ENCODE results near the gene TMEM163. TPM values are rescaled to one million over a fixed set of nuclear protein-coding genes. Genes with fewer than 3 reads are reported as not detected.
"Not testable (repeated sequence)": the region's sequence is repeated elsewhere in the genome, so short reads cannot be mapped to it uniquely, and the experiment has no call there.

Gene TMEM163
- total and polyA plus RNA-seq, 3 experiments from 2014 or later: 0.45 TPM; not detected in 2

DNA sequence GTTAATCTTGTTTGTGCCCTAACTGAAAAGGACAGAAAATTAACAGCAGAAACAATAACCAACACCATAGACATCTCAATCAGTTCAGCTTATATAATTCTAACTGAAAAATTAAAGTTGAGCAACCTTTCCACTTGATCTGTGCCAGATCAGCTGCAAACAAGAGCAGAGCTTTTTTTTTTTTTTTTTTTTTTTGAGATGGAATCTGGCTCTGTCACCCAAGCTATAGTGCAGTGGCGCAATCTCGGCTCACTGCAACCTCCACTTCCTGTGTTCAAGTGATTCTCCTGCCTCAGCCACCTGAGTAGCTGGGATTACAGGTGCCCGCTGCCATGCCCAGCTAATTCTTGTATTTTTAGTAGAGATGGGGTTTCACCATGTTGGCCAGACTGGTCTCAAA is 103.3 kb downstream of the TMEM163 start:
- H3K9me3 ChIP-seq (ENCODE audit: low read length); H3K27ac ChIP-seq (ENCODE audit: low read depth, low read length); H3K4me1 ChIP-seq (ENCODE audit: insufficient read depth, low read length); DNase-seq; H3K4me3 Mint-ChIP-seq; H3K4me1 Mint-ChIP-seq; H3K27ac Mint-ChIP-seq; H3K27me3 Mint-ChIP-seq; H3K36me3 ChIP-seq (ENCODE audit: insufficient read depth, low read length); POLR2A ChIA-PET; H3K4me3 ChIP-seq (ENCODE audit: low read length); H3K27me3 ChIP-seq (ENCODE audit: insufficient read depth, low read length, poor library complexity, severe bottlenecking): not testable (repeated sequence)
- CTCF ChIA-PET: interaction anchor here (1.0 kb wide), 1 partner anchor 12 kb away, joined by 3 read pairs; no protein-coding TSS in a partner anchor
- Mint-ChIP-seq H3K9me3 (peaks cover 32 to 39% (median 37%) of the 10 kb centered on the region in 5 donors), H3K36me3 (peaks cover 0 to 47% (median 5%) of the 10 kb centered on the region in 3 donors)

GRCh38 chr2:134611316-134611715 is 107.5 kb downstream of the TMEM163 start:
- H3K36me3 Mint-ChIP-seq: peaks cover 0 to 33% (median 5%) of the 10 kb centered on the region in 3 donors
- H3K4me3 ChIP-seq (ENCODE audit: low read length): no peak overlapping the region
- no peak overlapping the region for H3K4me3 Mint-ChIP-seq
- no peaks in the 10 kb centered on the region for H3K9me3 ChIP-seq (ENCODE audit: low read length)
- no peaks in the 10 kb centered on the region for H3K27me3 ChIP-seq (ENCODE audit: insufficient read depth, low read length, poor library complexity, severe bottlenecking)
- ChIA-PET CTCF (no interaction called here), POLR2A (no interaction called here)
- H3K9me3 Mint-ChIP-seq: peaks cover 20 to 28% (median 22%) of the 10 kb centered on the region in 5 donors
- H3K4me1 ChIP-seq (ENCODE audit: insufficient read depth, low read length): no peaks in the 10 kb centered on the region
- H3K4me1 Mint-ChIP-seq: peaks cover 0 to 6% (median 2%) of the 10 kb centered on the region in 3 donors
- H3K27me3 Mint-ChIP-seq: peaks cover 0 to 4% of the 10 kb centered on the region in 2 donors
- DNase-seq: no peak
- H3K36me3 ChIP-seq (ENCODE audit: insufficient read depth, low read length): no peaks in the 10 kb centered on the region
- H3K27ac Mint-ChIP-seq: no peak overlapping the region
- H3K27ac ChIP-seq (ENCODE audit: low read depth, low read length): no peak overlapping the region

DNA sequence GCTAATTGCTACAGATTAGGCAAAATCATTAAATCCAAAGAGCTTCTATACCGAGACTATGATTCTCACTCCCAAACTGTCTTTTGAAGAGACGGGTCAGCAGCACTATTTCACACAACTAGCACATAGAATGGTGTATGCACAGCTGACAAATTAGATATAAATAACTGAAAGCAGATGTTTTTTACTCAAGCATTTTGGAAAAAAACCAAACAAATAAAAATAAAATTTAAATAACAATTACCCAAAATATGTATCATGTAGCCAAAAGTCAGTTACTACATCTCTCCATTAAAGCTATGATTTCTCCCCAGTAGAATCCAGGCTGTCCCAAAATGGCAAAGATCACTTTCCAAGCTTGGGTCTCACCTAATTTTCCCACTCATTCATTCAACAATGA is 107.9 kb downstream of the TMEM163 start:
- Histone ChIP-seq H3K4me1 (ENCODE audit: insufficient read depth, low read length) (no peaks in the 10 kb centered on the region), H3K27me3 (ENCODE audit: insufficient read depth, low read length, poor library complexity, severe bottlenecking) (no peaks in the 10 kb centered on the region), H3K4me3 (ENCODE audit: low read length) (no peak overlapping the region), H3K27ac (ENCODE audit: low read depth, low read length) (no peak overlapping the region), H3K9me3 (ENCODE audit: low read length) (no peaks in the 10 kb centered on the region), H3K36me3 (ENCODE audit: insufficient read depth, low read length) (no peaks in the 10 kb centered on the region)
- POLR2A ChIA-PET: no interaction called here
- Mint-ChIP-seq H3K27ac (no peak overlapping the region), H3K4me3 (no peak overlapping the region), H3K36me3 (peaks cover 0 to 31% (median 5%) of the 10 kb centered on the region in 3 donors), H3K9me3 (peaks cover 20 to 28% (median 22%) of the 10 kb centered on the region in 5 donors), H3K4me1 (peaks cover 0 to 6% (median 2%) of the 10 kb centered on the region in 3 donors), H3K27me3 (peaks cover 3 to 9% of the 10 kb centered on the region in 2 donors)
- CTCF ChIA-PET: no interaction called here
- no peak for DNase-seq

DNA sequence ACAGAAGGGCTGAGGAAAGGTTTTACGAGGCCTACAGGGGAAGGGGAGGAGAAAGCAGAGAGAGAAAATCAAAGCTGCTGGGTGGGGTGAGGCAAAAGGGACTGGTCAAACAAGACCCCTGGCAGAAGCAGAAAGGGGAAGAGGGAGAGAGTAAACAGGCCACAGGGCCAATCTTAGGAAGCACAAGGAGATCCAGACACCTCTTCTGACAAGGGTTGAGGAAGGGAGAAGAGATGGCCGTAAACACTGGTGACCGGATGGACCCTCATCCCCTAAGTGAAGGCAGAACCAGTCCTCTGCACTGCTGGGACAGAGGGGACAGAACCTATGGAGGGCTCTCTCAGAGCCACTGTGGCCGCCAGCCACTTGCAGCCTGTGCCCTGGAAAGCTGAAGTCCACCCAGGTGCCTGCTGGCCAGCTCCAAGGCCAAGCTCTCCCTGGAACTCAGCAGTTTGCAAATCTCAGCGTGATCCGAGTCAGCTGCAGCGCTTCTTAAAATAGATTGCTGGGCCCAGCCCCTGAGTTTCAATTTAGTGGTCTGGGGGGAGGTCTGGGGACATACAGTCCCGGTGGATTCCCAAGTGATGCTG is 108.8 kb downstream of the TMEM163 start:
- ChIA-PET CTCF (no interaction called here), POLR2A (no interaction called here)
- no peak overlapping the region for H3K4me3 Mint-ChIP-seq
- no peak for DNase-seq
- no peaks in the 10 kb centered on the region for H3K27me3 ChIP-seq (ENCODE audit: insufficient read depth, low read length, poor library complexity, severe bottlenecking)
- peaks cover 20 to 28% (median 22%) of the 10 kb centered on the region in 5 donors for H3K9me3 Mint-ChIP-seq
- peaks cover 0 to 2% (median 1%) of the 10 kb centered on the region in 3 donors for H3K4me1 Mint-ChIP-seq
- H3K36me3 ChIP-seq (ENCODE audit: insufficient read depth, low read length): no peaks in the 10 kb centered on the region
- no peak overlapping the region for H3K27ac Mint-ChIP-seq
- peaks cover 3 to 11% of the 10 kb centered on the region in 2 donors for H3K27me3 Mint-ChIP-seq
- no peaks in the 10 kb centered on the region for H3K4me1 ChIP-seq (ENCODE audit: insufficient read depth, low read length)
- H3K4me3 ChIP-seq (ENCODE audit: low read length): no peak overlapping the region
- no peaks in the 10 kb centered on the region for H3K9me3 ChIP-seq (ENCODE audit: low read length)
- H3K36me3 Mint-ChIP-seq: peaks cover 0 to 28% (median 5%) of the 10 kb centered on the region in 3 donors
- no peak overlapping the region for H3K27ac ChIP-seq (ENCODE audit: low read depth, low read length)

DNA sequence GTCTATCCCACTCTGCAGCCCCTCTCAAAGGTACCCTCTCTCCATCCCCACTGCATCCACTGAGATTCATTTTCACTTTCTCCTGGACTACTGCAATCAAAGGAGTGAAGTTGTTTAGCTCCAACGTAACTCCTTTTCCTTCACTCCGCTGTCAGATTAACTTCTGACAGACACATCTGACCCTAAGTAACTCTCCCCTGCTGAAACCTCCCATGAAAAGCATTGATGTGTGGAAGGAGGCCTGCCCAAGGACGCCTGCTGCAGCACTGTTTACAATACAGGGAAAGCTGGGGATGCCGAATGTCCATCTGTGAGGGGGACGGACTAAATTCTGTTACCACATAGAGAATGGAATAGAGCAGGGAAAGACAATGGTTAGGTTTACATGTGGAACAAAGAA is 114.8 kb downstream of the TMEM163 start:
- no peaks in the 10 kb centered on the region for H3K9me3 ChIP-seq (ENCODE audit: low read length)
- Mint-ChIP-seq H3K36me3 (peaks cover 0 to 25% (median 2%) of the 10 kb centered on the region in 3 donors), H3K9me3 (peaks cover 3 to 7% (median 4%) of the 10 kb centered on the region in 5 donors), H3K27ac (no peak overlapping the region), H3K4me3 (no peak overlapping the region), H3K4me1 (peaks cover 0 to 2% (median 0%) of the 10 kb centered on the region in 3 donors), H3K27me3 (peaks cover 13 to 63% of the 10 kb centered on the region in 2 donors)
- POLR2A ChIA-PET: no interaction called here
- CTCF ChIA-PET: no interaction called here
- no peaks in the 10 kb centered on the region for H3K36me3 ChIP-seq (ENCODE audit: insufficient read depth, low read length)
- H3K4me1 ChIP-seq (ENCODE audit: insufficient read depth, low read length): no peaks in the 10 kb centered on the region
- DNase-seq: no peak
- no peak overlapping the region for H3K27ac ChIP-seq (ENCODE audit: low read depth, low read length)
- H3K4me3 ChIP-seq (ENCODE audit: low read length): no peak overlapping the region
- H3K27me3 ChIP-seq (ENCODE audit: insufficient read depth, low read length, poor library complexity, severe bottlenecking): peaks cover 2% of the 10 kb centered on the region

DNA sequence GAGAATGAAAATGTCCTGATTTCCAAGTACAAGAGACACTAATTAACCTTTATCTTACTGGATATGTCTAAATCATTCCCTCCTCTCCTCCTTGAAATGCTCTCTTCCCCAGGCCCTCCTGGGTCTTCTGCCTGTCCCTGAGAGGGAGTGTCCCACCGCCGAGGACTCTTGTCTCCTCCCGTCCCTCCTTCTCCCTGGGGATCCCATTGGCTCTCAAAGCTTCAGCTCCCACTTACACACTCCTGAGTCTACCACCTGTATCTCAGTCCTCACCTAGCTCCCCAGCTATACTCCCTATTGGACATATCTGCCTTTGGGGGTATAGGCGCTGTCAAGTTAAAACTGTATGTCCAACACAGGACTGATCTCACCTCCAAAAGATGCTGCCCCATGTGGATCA is 116.1 kb downstream of the TMEM163 start:
- H3K4me1 Mint-ChIP-seq: peaks cover 0 to 2% (median 0%) of the 10 kb centered on the region in 3 donors
- H3K4me3 Mint-ChIP-seq: no peak overlapping the region
- Histone ChIP-seq H3K9me3 (ENCODE audit: low read length) (no peaks in the 10 kb centered on the region), H3K36me3 (ENCODE audit: insufficient read depth, low read length) (no peaks in the 10 kb centered on the region), H3K27ac (ENCODE audit: low read depth, low read length) (no peak overlapping the region), H3K4me1 (ENCODE audit: insufficient read depth, low read length) (no peaks in the 10 kb centered on the region), H3K4me3 (ENCODE audit: low read length) (no peak overlapping the region), H3K27me3 (ENCODE audit: insufficient read depth, low read length, poor library complexity, severe bottlenecking) (peaks cover 2% of the 10 kb centered on the region)
- DNase-seq: no peak
- POLR2A ChIA-PET: no interaction called here
- H3K36me3 Mint-ChIP-seq: peaks cover 0 to 33% (median 2%) of the 10 kb centered on the region in 3 donors
- peaks cover 15 to 64% of the 10 kb centered on the region in 2 donors for H3K27me3 Mint-ChIP-seq
- peak overlapping the region in 1 of 8 donors; percentile 12 for H3K27ac Mint-ChIP-seq
- H3K9me3 Mint-ChIP-seq: peaks cover 4 to 10% (median 6%) of the 10 kb centered on the region in 5 donors
- CTCF ChIA-PET: no interaction called here

- no peak overlapping the region for H3K27ac ChIP-seq (ENCODE audit: low read depth, low read length)
- no peaks in the 10 kb centered on the region for H3K36me3 ChIP-seq (ENCODE audit: insufficient read depth, low read length)
- no peak for DNase-seq
- peak overlapping the region in 1 of 8 donors; percentile 75 for H3K27ac Mint-ChIP-seq
- H3K4me3 ChIP-seq (ENCODE audit: low read length): no peak overlapping the region
- peaks cover 15 to 63% of the 10 kb centered on the region in 2 donors for H3K27me3 Mint-ChIP-seq
- no peaks in the 10 kb centered on the region for H3K4me1 ChIP-seq (ENCODE audit: insufficient read depth, low read length)
- CTCF ChIA-PET: no interaction called here
- no peaks in the 10 kb centered on the region for H3K9me3 ChIP-seq (ENCODE audit: low read length)
- H3K36me3 Mint-ChIP-seq: peaks cover 0 to 34% (median 2%) of the 10 kb centered on the region in 3 donors
- H3K9me3 Mint-ChIP-seq: peaks cover 4 to 11% (median 9%) of the 10 kb centered on the region in 5 donors
- H3K27me3 ChIP-seq (ENCODE audit: insufficient read depth, low read length, poor library complexity, severe bottlenecking): peaks cover 2% of the 10 kb centered on the region
- POLR2A ChIA-PET: no interaction called here
- no peaks in the 10 kb centered on the region for H3K4me1 Mint-ChIP-seq
- no peak overlapping the region for H3K4me3 Mint-ChIP-seq
Observed at GRCh38 chr2:134601264-134601663, 117.5 kb downstream of the TMEM163 start.

DNA sequence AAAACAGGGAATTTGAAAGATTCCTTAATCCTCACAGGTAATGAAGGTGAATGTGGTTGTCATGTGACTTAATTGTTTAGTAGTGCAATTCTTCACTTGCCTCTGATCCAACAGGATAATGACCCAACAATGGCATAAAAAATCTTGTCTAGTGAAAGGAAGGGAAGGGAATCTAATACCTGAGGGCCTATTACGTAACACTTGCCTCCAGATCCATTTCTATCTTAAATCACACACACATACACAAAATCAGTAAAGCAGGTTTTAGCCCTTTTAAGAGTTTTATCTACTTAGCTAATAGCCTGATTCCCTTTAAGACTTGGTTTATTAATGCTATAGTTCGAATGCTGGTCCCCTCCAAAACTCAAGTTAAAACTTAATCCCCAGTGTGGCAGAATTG is 118.6 kb downstream of the TMEM163 start:
- peaks cover 0 to 34% (median 2%) of the 10 kb centered on the region in 3 donors for H3K36me3 Mint-ChIP-seq
- H3K9me3 Mint-ChIP-seq: peaks cover 4 to 13% (median 12%) of the 10 kb centered on the region in 5 donors
- H3K4me1 ChIP-seq (ENCODE audit: insufficient read depth, low read length): no peaks in the 10 kb centered on the region
- H3K27ac ChIP-seq (ENCODE audit: low read depth, low read length): no peak overlapping the region
- CTCF ChIA-PET: no interaction called here
- H3K27me3 ChIP-seq (ENCODE audit: insufficient read depth, low read length, poor library complexity, severe bottlenecking): peaks cover 2% of the 10 kb centered on the region
- no peak for DNase-seq
- no peak overlapping the region for H3K27ac Mint-ChIP-seq
- H3K4me1 Mint-ChIP-seq: no peaks in the 10 kb centered on the region
- H3K27me3 Mint-ChIP-seq: peaks cover 12 to 56% of the 10 kb centered on the region in 2 donors
- H3K9me3 ChIP-seq (ENCODE audit: low read length): no peaks in the 10 kb centered on the region
- H3K36me3 ChIP-seq (ENCODE audit: insufficient read depth, low read length): no peaks in the 10 kb centered on the region
- H3K4me3 Mint-ChIP-seq: no peak overlapping the region
- no peak overlapping the region for H3K4me3 ChIP-seq (ENCODE audit: low read length)
- POLR2A ChIA-PET: no interaction called here
